CMK (cell line): ENCODE measurements around the gene AHCTF1.
"Not testable (repeated sequence)": the region's sequence is repeated elsewhere in the genome, so short reads cannot be mapped to it uniquely, and the experiment has no call there.

ENCODE experiments used
- DNase-seq: peaks from one replicate; pipeline ENCODE4 v3.0.0-alpha.2; 2010; ENCODE audit warnings: low read depth

Gene AHCTF1

DNA sequence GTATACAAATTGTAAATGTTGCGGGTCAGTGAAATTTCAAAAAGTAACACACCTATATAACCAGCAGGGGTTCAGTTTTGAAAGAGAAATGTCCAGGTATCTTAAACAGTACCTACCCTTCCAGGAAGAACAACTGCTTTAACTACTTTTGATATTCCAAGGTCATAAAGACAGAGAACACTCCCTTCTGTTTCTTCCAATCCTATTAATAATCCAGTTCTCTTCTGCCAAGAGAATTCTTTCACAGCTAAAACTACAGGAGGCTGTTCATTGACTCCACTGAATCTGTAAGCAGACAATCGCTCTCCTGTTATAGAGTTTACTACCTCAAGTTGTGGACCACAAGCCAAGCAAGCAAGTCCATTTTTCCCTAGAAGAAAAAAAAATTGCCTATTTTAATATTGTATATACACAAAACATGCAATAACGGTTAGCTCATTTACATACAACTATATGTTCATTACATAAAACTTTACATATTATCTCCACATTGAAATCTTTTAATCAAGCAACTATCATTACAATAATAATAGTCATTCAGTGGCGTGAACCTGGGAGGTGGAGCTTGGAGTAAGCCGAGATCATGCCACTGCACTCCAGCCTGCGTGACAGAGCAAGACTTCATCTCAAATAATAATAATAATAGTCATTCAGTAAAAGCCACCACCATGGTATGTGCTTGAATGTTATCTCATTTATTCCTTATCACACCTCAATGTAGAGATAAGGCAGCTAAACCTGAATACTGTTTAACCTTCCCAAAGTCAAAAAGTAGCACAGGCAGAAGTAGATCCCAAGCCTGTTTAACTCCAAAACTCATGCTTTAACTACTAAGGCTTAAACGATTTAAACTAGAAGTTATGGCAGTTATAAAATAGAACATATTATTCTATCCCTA lies 15.5 kb downstream of the AHCTF1 start:
- not testable (repeated sequence) for DNase-seq

DNA sequence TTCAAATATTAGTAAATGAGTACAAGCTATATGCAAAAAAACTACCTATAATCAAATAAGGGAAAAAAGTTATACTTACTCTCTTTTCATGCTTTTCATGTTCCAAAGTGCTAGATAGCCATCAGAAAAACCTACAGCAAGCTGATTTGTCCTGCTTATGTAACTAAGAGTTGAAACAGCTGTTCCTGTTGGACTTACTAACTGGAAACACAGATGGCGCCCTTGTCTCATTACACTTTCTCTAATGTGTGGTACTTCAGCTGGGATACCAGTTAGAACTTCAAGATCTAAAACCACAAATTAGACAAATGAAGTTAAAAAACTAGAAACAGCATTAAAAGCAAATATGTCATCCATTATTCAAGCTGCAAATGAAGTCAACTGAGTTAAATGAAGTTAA lies 24.3 kb downstream of the AHCTF1 start:
- DNase-seq: peak; percentile 42

GRCh38 chr1:246906833-246907232 lies 24.9 kb downstream of the AHCTF1 start:
- DNase-seq: no peak

DNA sequence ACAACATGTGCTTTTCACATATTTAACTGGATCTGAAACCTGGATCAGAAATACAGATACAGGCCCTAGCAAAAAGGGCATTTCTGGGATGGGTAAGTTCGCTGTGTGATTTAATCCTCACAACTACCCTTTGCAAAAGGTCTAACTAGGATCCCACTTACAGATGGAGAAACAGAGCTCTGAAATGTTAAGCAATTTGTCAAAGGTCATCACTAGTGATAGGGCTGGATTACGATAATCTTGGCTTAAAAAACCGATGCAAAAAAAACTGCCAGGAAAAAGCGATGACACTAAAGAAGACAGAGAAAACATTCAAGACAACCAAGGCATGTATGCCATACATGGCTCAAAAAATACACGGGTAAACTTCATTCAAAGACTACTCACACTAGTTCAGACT lies 29.9 kb downstream of the AHCTF1 start:
- no peak for DNase-seq

DNA sequence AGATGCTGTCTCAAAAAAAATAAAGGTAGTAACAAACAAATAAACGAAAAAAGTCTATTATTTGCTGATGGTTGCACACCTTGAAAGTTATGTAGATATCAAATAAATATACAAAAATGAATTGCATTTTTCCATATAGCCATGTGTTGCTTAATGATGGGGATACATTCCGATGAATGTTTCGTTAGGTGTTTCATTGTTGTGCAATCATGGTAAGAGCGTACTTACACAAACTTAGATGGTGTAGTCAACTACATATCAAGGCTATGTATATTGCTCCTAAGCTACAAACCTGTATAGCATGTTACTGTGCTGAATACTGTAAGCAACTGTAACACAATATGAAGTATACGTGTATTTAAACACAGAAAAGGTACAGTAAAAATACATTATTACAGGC lies 34.4 kb downstream of the AHCTF1 start:
- no peak for DNase-seq

GRCh38 chr1:246893191-246893939 lies 38.4 kb downstream of the AHCTF1 start:
- DNase-seq: no peak

GRCh38 chr1:246891105-246891504 lies 40.6 kb downstream of the AHCTF1 start:
- no peak for DNase-seq

GRCh38 chr1:246888522-246888921 lies 43.2 kb downstream of the AHCTF1 start:
- DNase-seq: no peak

- DNase-seq: not testable (repeated sequence)
Observed at GRCh38 chr1:246885389-246885788, 46.4 kb downstream of the AHCTF1 start.

DNA sequence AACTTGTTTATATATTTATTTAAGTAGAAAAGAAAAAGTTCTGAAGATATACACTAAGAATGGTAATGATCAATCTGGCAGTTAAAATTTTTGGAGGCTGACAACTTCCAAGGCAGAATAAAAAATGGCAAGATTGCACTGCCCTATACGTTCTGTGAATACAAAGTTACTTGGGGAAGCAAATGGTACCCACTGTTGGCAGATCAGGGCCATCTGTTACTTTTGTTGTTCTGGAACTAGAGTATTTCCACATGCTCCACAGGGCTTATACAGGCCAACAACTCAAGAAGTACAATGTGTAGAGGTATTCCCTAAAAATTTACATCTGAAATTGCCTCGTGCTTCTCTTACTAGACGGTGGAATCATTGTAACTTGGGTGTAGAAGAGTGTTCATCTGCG lies 53.2 kb downstream of the AHCTF1 start:
- DNase-seq: no peak

DNA sequence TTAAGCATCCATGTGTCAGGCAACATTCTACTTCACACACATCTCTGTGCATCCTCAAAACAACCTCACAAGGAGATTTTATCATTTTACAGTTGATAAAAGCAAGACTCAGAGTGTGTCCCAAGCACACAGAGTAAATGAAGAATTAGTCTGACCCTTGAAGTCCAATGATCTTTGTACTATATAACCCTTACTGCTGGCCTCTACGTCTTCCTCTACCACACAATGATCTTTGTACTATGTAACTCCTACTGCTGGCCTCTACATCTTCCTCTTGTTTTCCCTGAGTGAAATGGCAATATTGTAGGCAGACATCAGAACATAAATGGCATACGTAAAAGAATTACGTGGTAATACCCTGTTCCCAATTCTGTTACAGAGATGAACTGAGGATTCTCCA lies 55.3 kb downstream of the AHCTF1 start:
- no peak for DNase-seq

- DNase-seq: no peak
Observed at GRCh38 chr1:246875041-246876026, 56.4 kb downstream of the AHCTF1 start.

- no peak for DNase-seq
Observed at GRCh38 chr1:246865921-246866320, 65.8 kb downstream of the AHCTF1 start.

- DNase-seq: not testable (repeated sequence)
Observed at GRCh38 chr1:246863791-246864190, 68.0 kb downstream of the AHCTF1 start.

- DNase-seq: no peak
Observed at GRCh38 chr1:246860401-246860800, 71.3 kb downstream of the AHCTF1 start.

DNA sequence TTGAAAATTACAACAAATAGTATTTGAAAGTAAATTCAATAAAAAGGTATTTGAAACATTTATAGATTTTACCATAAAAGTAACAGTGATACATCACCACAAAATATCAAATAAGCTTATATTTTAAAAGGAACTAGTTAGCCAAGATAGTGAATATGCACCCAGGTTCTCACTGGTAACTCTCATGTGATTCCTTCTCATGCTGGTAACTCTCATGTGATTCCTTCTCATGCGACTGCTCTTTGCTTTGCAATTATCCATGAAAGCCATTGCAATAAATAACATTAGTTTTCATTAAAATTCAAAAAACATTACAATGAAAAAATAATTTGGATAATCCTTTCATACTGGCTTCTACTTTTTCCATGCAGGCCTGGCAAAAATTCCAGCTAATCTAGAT lies 75.4 kb downstream of the AHCTF1 start:
- DNase-seq: no peak

DNA sequence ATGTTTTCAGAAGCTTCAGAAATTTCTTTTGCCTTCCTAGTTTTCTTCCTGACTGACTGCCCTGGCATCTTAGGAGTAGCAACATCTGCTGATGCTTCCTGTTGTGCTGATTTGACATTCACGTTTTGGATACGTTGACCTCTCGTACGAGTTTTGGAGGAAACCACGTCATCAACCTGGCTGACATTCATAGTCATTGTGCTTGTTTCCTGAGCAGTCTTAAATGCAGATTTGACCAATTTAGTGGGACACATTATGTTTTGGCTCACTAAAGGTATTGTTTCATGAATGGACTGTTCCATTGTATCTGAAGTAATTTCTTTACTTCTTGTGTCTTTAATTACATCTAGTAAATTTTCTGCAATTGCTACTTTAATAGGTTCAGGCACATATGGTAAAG lies 81.1 kb downstream of the AHCTF1 start:
- not testable (repeated sequence) for DNase-seq

GRCh38 chr1:246843876-246844275 lies 87.9 kb downstream of the AHCTF1 start:
- no peak for DNase-seq

DNA sequence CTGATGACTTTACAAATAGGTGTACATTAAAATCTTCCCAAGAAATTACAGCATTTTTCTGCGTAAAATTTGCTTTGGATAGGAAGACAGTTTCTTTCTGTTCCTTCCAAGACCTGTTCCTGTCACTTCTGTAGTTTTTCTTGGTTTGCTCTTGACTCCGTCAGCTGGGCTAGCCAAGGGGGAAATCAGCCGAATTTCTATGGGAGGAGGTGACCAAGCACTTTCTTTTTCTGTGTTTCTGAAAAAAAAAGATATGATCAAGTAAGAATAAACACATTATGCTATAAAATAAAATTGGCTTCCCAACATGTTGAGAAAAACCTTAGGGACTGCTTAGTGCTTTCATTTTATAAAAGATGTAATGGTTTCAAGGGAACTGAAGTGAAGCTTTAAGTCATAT lies 91.0 kb downstream of the AHCTF1 start:
- DNase-seq: not testable (repeated sequence)

GRCh38 chr1:246838118-246838456 lies 93.7 kb downstream of the AHCTF1 start:
- no peak for DNase-seq

GRCh38 chr1:246837418-246838117 lies 94.2 kb downstream of the AHCTF1 start:
- DNase-seq: no peak
